NCI-H2029 (cell line): Measurements from ENCODE around the gene PIEZO2.
A peak's percentile ranks its signal among the peaks of the same experiment; 100 is the strongest.

Experiments used
- DNase-seq: peaks from one replicate; lab custom pipeline; 2025; lab: John Stamatoyannopoulos, UW

PIEZO2 gene

GRCh38 chr18:10739152-10739551 lies 410.2 kb downstream of the PIEZO2 start:
- no peak for DNase-seq

- no peak for DNase-seq
Observed at GRCh38 chr18:10736984-10737383, 412.4 kb downstream of the PIEZO2 start.

GRCh38 chr18:10732990-10733389 lies 416.4 kb downstream of the PIEZO2 start:
- DNase-seq: no peak

- peak; percentile 12 for DNase-seq
Observed at GRCh38 chr18:10727477-10727876, 421.9 kb downstream of the PIEZO2 start.

- DNase-seq: peak; percentile 73
Observed at GRCh38 chr18:10726198-10727068, 422.9 kb downstream of the PIEZO2 start.

GRCh38 chr18:10724666-10725065 lies 424.7 kb downstream of the PIEZO2 start:
- no peak for DNase-seq

GRCh38 chr18:10723496-10723895 lies 425.9 kb downstream of the PIEZO2 start:
- DNase-seq: no peak

- no peak for DNase-seq
Observed at GRCh38 chr18:10718809-10719208, 430.6 kb downstream of the PIEZO2 start.

GRCh38 chr18:10715791-10716190 lies 433.6 kb downstream of the PIEZO2 start:
- peak; percentile 22 for DNase-seq

- DNase-seq: no peak
Observed at GRCh38 chr18:10713409-10713808, 436.0 kb downstream of the PIEZO2 start.

- no peak for DNase-seq
Observed at GRCh38 chr18:10707294-10707693, 442.1 kb downstream of the PIEZO2 start.

- DNase-seq: peak; percentile 32
Observed at GRCh38 chr18:10705786-10706185, 443.6 kb downstream of the PIEZO2 start.

- no peak for DNase-seq
Observed at GRCh38 chr18:10705291-10705690, 444.1 kb downstream of the PIEZO2 start.

GRCh38 chr18:10702206-10702605 lies 447.2 kb downstream of the PIEZO2 start:
- DNase-seq: no peak

- DNase-seq: peak; percentile 5
Observed at GRCh38 chr18:10690366-10690765, 459.0 kb downstream of the PIEZO2 start.

GRCh38 chr18:10690035-10690329 lies 459.4 kb downstream of the PIEZO2 start:
- no peak for DNase-seq

- no peak for DNase-seq
Observed at GRCh38 chr18:10689236-10690034, 459.9 kb downstream of the PIEZO2 start.

- no peak for DNase-seq
Observed at GRCh38 chr18:10688766-10689165, 460.6 kb downstream of the PIEZO2 start.

- no peak for DNase-seq
Observed at GRCh38 chr18:10687161-10687925, 462.0 kb downstream of the PIEZO2 start.

- DNase-seq: no peak
Observed at GRCh38 chr18:10686308-10686707, 463.1 kb downstream of the PIEZO2 start.

GRCh38 chr18:10685484-10685883 lies 463.9 kb downstream of the PIEZO2 start:
- no peak for DNase-seq

- DNase-seq: no peak
Observed at GRCh38 chr18:10682368-10682714, 467.0 kb downstream of the PIEZO2 start.
